SU-DHL-6 (cell line): ENCODE results near the gene SERPINA6.

Experiments
- CTCF ChIP-seq: fragments of 200-600 bp; sonication (generic); IDR thresholded peaks from one replicate; pipeline ENCODE4 v1.5.1; 2017; ENCODE audit warnings: antibody characterized with exemption, mild to moderate bottlenecking, low read length, moderate library complexity; ENCODE audit not compliant: insufficient read depth, poor library complexity, severe bottlenecking
- EZH2phosphoT487 ChIP-seq: fragments of 200-600 bp; sonication (generic), shearing (Covaris generic); conservative IDR thresholded peaks from 2 replicates; pipeline ENCODE4 v1.6.1; 2018; ENCODE audit warnings: mild to moderate bottlenecking, antibody characterized with exemption, low read length, moderate library complexity, mixed read lengths

GRCh38 chr14:94367347-94368242 lies 44.5 kb upstream of the SERPINA6 start:
- TF ChIP-seq CTCF (no peak), EZH2phosphoT487 (no peak)
